AG04450 (cell line): Measurements from ENCODE around the gene KRTAP7-1. TPM values are rescaled to one million over a fixed set of nuclear protein-coding genes. Genes with fewer than 3 reads are reported as not detected.

ENCODE experiments used
- CTCF ChIA-PET: fragments of 300-600, 350-600 bp; formaldehyde crosslinking; extraction: SDS; loops from one replicate; lab custom pipeline; 2022; ENCODE audit warnings: antibody characterized with exemption, inconsistent platforms; lab: Charles Lee
- POLR2A ChIA-PET: fragments of 350-600 bp; formaldehyde crosslinking; extraction: SDS; loops from one replicate; lab custom pipeline; 2021; ENCODE audit warnings: antibody characterized with exemption, inconsistent platforms; lab: Yijun Ruan, JAX
- DNase-seq: peaks from one replicate; pipeline ENCODE4 v3.0.0-alpha.2; 2011; ENCODE audit warnings: low read depth, low spot score
- H3K27ac ChIP-seq: one replicate; pipeline ENCODE4 v1.5.1; 2012; ENCODE audit warnings: low read depth, low read length, control low read depth
- H3K27me3 ChIP-seq: one replicate; pipeline ENCODE4 v1.6.0; 2012; ENCODE audit warnings: low read length; ENCODE audit not compliant: control insufficient read depth, insufficient read depth
- H3K4me3 ChIP-seq: 2 replicates; pipeline ENCODE4 v1.5.1; 2011; ENCODE audit warnings: mild to moderate bottlenecking, low read depth, low read length, control low read depth
- H3K9me3 ChIP-seq: 2 replicates; pipeline ENCODE4 v1.5.1; 2012; ENCODE audit warnings: low read length; ENCODE audit not compliant: control insufficient read depth, insufficient read depth
- polyA minus RNA-seq: library from RNA; depleted of rRNA, polyadenylated mRNA; stranded (reverse); fragments of >200 nt; gene quantifications from 2 replicates; pipeline ENCODE4 v1.2.3, GENCODE V29; 2011; rRNA and poly(A)+ RNA removed
- polyA plus RNA-seq: library from polyadenylated mRNA; depleted of rRNA; stranded (reverse); fragments of >200 nt; gene quantifications from 2 replicates; pipeline ENCODE4 v1.2.3, GENCODE V29; 2011; rRNA removed
- TF ChIP-seq, protein P1 (sequence below): IDR thresholded peaks from 2 replicates; pipeline ENCODE4 v1.5.1; 2011; ENCODE audit warnings: low read depth, low read length, control low read depth, inconsistent platforms

The KRTAP7-1 gene
- polyA plus RNA-seq (not detected in 2 replicates), polyA minus RNA-seq (not detected in 2 replicates)

- CTCF ChIA-PET = no interaction called here
- TF ChIP-seq, protein P1, sequence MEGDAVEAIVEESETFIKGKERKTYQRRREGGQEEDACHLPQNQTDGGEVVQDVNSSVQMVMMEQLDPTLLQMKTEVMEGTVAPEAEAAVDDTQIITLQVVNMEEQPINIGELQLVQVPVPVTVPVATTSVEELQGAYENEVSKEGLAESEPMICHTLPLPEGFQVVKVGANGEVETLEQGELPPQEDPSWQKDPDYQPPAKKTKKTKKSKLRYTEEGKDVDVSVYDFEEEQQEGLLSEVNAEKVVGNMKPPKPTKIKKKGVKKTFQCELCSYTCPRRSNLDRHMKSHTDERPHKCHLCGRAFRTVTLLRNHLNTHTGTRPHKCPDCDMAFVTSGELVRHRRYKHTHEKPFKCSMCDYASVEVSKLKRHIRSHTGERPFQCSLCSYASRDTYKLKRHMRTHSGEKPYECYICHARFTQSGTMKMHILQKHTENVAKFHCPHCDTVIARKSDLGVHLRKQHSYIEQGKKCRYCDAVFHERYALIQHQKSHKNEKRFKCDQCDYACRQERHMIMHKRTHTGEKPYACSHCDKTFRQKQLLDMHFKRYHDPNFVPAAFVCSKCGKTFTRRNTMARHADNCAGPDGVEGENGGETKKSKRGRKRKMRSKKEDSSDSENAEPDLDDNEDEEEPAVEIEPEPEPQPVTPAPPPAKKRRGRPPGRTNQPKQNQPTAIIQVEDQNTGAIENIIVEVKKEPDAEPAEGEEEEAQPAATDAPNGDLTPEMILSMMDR = no peak
- DNase-seq = no peak
- peaks cover 12% of the 10 kb centered on the region for H3K9me3 ChIP-seq
- H3K4me3 ChIP-seq = no peak within 1 kb of the TSS
- H3K27me3 ChIP-seq = no peaks in the 10 kb centered on the region
- H3K27ac ChIP-seq = no peak within 1 kb of the TSS
- POLR2A ChIA-PET = no interaction called here
Observed at GRCh38 chr21:30829659-30830058, at the start of gene KRTAP7-1. KRTAP7-1 (minus strand) TSS chr21:30829759; CDS start chr21:30829698, 61 bp downstream.

- no peak overlapping the region for H3K27ac ChIP-seq
- CTCF ChIA-PET = no interaction called here
- POLR2A ChIA-PET = no interaction called here
- DNase-seq = no peak
- peaks cover 10% of the 10 kb centered on the region for H3K9me3 ChIP-seq
- H3K27me3 ChIP-seq = no peaks in the 10 kb centered on the region
- no peak overlapping the region for H3K4me3 ChIP-seq
- TF ChIP-seq, protein P1 = no peak
Observed at GRCh38 chr21:30874526-30874925, 45.0 kb upstream of the KRTAP7-1 start.

GRCh38 chr21:30847627-30848500, 18.3 kb upstream of the KRTAP7-1 start:
- ChIA-PET CTCF (no interaction called here), POLR2A (no interaction called here)
- H3K4me3 ChIP-seq = no peak overlapping the region
- TF ChIP-seq, protein P1 = no peak
- H3K9me3 ChIP-seq = peaks cover 9% of the 10 kb centered on the region
- H3K27me3 ChIP-seq = no peaks in the 10 kb centered on the region
- no peak for DNase-seq
- H3K27ac ChIP-seq = no peak overlapping the region

DNA sequence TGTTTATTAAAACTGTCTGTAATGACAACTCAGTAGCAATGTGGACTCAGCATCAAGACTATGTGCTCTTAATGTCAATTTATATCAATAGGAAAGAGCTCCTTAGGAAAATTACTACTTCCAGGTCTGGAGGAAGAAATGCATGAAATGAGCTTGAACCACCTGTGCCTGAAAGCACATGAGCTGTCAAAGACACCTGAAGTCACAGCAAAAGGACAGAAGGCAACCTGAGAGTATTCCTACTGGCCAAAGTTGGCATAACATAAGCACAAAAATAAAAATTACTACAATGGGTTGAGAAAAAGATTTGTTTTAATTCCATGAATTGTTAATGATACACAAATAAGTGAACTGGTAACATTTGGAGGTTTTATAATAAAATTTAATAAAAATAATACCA, 13.4 kb upstream of the KRTAP7-1 start:
- DNase-seq = no peak
- TF ChIP-seq, protein P1 = 0 out of 2 replicates have a peak, but pooled peaks have one; percentile 6
- Histone ChIP-seq H3K9me3 (peaks cover 6% of the 10 kb centered on the region; the same call in 1 of the 2 replicates), H3K27me3 (no peaks in the 10 kb centered on the region), H3K27ac (no peak overlapping the region), H3K4me3 (no peak overlapping the region)
- ChIA-PET CTCF (no interaction called here), POLR2A (no interaction called here)

DNA sequence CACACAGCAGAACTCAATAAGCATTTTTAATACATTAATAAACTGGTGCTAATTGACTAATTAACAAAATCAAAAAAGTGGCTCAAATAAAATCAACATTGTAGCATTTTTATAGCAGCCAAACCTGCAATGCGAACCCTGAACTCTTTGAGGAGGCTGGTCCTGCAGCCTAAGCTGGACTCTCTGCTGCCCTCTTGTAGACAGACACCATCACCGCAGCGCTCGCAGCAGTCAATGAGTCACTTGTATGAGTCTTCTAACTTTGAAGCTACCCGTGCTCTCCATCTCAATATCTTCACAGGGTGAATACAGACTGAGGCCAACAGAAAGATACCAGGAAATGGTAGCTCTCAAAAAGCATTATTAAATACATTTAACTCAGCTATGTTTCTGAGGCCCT, 9.7 kb upstream of the KRTAP7-1 start:
- CTCF ChIA-PET = no interaction called here

More for the DNA sequence above, 9.7 kb upstream of the KRTAP7-1 start:
- Histone ChIP-seq H3K4me3 (no peak overlapping the region), H3K27me3 (no peaks in the 10 kb centered on the region), H3K27ac (no peak overlapping the region), H3K9me3 (peaks cover 12% of the 10 kb centered on the region; the same call in 1 of the 2 replicates)
- DNase-seq = no peak
- TF ChIP-seq, protein P1 = no peak
- POLR2A ChIA-PET = no interaction called here
